Neural cell (in vitro differentiated cells): ENCODE data around the gene ATOH1. TPM values are rescaled to one million over a fixed set of nuclear protein-coding genes. Genes with fewer than 3 reads are reported as not detected.

Source experiments
- H2AFZ ChIP-seq: fragments of 200-600, 300-800 bp; sonication (generic), shearing (Covaris generic); 2 replicates; pipeline ENCODE4 v1.6.0; 2014; ENCODE audit warnings: low read depth, mild to moderate bottlenecking, antibody characterized with exemption, low read length, moderate library complexity
- H3F3A ChIP-seq: fragments of 200-600 bp; shearing (Covaris generic); 2 replicates; pipeline ENCODE4 v1.6.1; 2016; ENCODE audit warnings: mild to moderate bottlenecking, moderate library complexity, mixed read lengths, antibody characterized with exemption, low read length; ENCODE audit not compliant: insufficient read depth, poor library complexity, severe bottlenecking
- H3K27ac ChIP-seq: fragments of 200-600, 300-800 bp; sonication (generic), shearing (Covaris generic); 2 replicates; pipeline ENCODE4 v1.5.1; 2014; ENCODE audit warnings: mild to moderate bottlenecking, low read length, moderate library complexity
- H3K27me3 ChIP-seq: fragments of 300-800, 200-600 bp; sonication (generic), shearing (Covaris generic); 2 replicates; pipeline ENCODE4 v1.6.0; 2014; ENCODE audit warnings: mild to moderate bottlenecking, low read depth, low read length, moderate library complexity; ENCODE audit not compliant: insufficient read depth
- H3K36me3 ChIP-seq: fragments of 300-800, 200-600 bp; sonication (generic), shearing (Covaris generic); 2 replicates; pipeline ENCODE4 v1.5.1; 2014; ENCODE audit warnings: mild to moderate bottlenecking, antibody characterized with exemption, low read length, moderate library complexity; ENCODE audit not compliant: insufficient read depth
- H3K4me2 ChIP-seq: fragments of 300-800, 200-600 bp; sonication (generic), shearing (Covaris generic); 2 replicates; pipeline ENCODE4 v1.6.0; 2014; ENCODE audit warnings: mild to moderate bottlenecking, low read length
- H3K4me3 ChIP-seq: fragments of 300-800, 200-600 bp; sonication (generic), shearing (Covaris generic); 2 replicates; pipeline ENCODE4 v1.5.1; 2014; ENCODE audit warnings: mild to moderate bottlenecking, low read length, moderate library complexity
- H3K79me2 ChIP-seq: fragments of 200-600 bp; shearing (Covaris generic); replicated peaks from 2 replicates; pipeline ENCODE4 v1.6.0; 2014; ENCODE audit warnings: mild to moderate bottlenecking, low read length, moderate library complexity; ENCODE audit not compliant: insufficient read depth
- H3K9ac ChIP-seq: fragments of 300-800, 200-600 bp; sonication (generic), shearing (Covaris generic); 2 replicates; pipeline ENCODE4 v1.6.1; 2016; ENCODE audit warnings: mild to moderate bottlenecking, low read length, mixed read lengths
- H3K9me2 ChIP-seq: fragments of 200-600 bp; shearing (Covaris generic); 2 replicates; pipeline ENCODE4 v1.6.1; 2016; ENCODE audit warnings: mild to moderate bottlenecking, low read length, mixed read lengths; ENCODE audit not compliant: insufficient read depth
- H3K9me3 ChIP-seq: fragments of 200-600, 300-800 bp; sonication (generic), shearing (Covaris generic); 2 replicates; pipeline ENCODE4 v1.6.1; 2016; ENCODE audit warnings: mild to moderate bottlenecking, mixed run types, low read length, moderate library complexity, mixed read lengths
- H4K20me1 ChIP-seq: fragments of 200-600 bp; shearing (Covaris generic); 2 replicates; pipeline ENCODE4 v1.6.1; 2016; ENCODE audit warnings: mild to moderate bottlenecking, mixed run types; ENCODE audit not compliant: insufficient read depth
- CTCF ChIP-seq: fragments of 450-650 bp; IDR thresholded peaks from 2 replicates; pipeline ENCODE4 v1.5.1; 2014; ENCODE audit warnings: antibody characterized with exemption, mild to moderate bottlenecking, moderate library complexity; ENCODE audit not compliant: poor library complexity, severe bottlenecking
- EP300 ChIP-seq: fragments of 450-650 bp; conservative IDR thresholded peaks from 2 replicates; pipeline ENCODE4 v1.6.1; 2014; ENCODE audit warnings: antibody characterized with exemption, mild to moderate bottlenecking, moderate library complexity; ENCODE audit not compliant: poor library complexity, severe bottlenecking
- EZH2 ChIP-seq: fragments of 200-600, 300-800 bp; shearing (Covaris generic), sonication (generic); IDR thresholded peaks from 2 replicates; pipeline ENCODE4 v1.6.1; 2014; ENCODE audit warnings: antibody characterized with exemption, low read length, borderline replicate concordance, mild to moderate bottlenecking; ENCODE audit not compliant: insufficient read depth, poor library complexity, severe bottlenecking
- POLR2AphosphoS5 ChIP-seq: IDR thresholded peaks from 2 replicates; pipeline ENCODE4 v1.6.1; 2012
- RAD21 ChIP-seq: fragments of 450-650 bp; conservative IDR thresholded peaks from 2 replicates; pipeline ENCODE4 v1.6.1; 2014; ENCODE audit warnings: antibody characterized with exemption, mild to moderate bottlenecking, moderate library complexity
- REST ChIP-seq: IDR thresholded peaks from 2 replicates; pipeline ENCODE4 v1.6.1; 2012; ENCODE audit warnings: borderline replicate concordance
- SMC3 ChIP-seq: fragments of 450-650 bp; conservative IDR thresholded peaks from 2 replicates; pipeline ENCODE4 v1.6.1; 2014; ENCODE audit warnings: antibody characterized with exemption, mild to moderate bottlenecking, moderate library complexity; ENCODE audit not compliant: poor library complexity
- TAF1 ChIP-seq: IDR thresholded peaks from 2 replicates; pipeline ENCODE4 v1.6.1; 2012; ENCODE audit warnings: low read depth
- polyA plus RNA-seq: library from polyadenylated mRNA; depleted of rRNA; stranded (reverse); fragments of >200 nt; gene quantifications from 2 replicates; pipeline ENCODE4 v1.2.3, GENCODE V29; 2014

ATOH1 gene
- polyA plus RNA-seq, 1 donor from 2014 or later = 0.22 TPM

GRCh38 chr4:93855926-93856325 is 27.4 kb downstream of the ATOH1 start:
- no peaks in the 10 kb centered on the region for H3K36me3 ChIP-seq
- H3K9me2 ChIP-seq = no peaks in the 10 kb centered on the region
- H3K27me3 ChIP-seq = no peaks in the 10 kb centered on the region
- H3F3A ChIP-seq = no peaks in the 10 kb centered on the region
- no peak overlapping the region for H2AFZ ChIP-seq
- no peaks in the 10 kb centered on the region for H3K9me3 ChIP-seq
- H3K4me3 ChIP-seq = no peak overlapping the region
- TF ChIP-seq POLR2AphosphoS5 (no peak), SMC3 (no peak), CTCF (no peak), TAF1 (no peak)
- no peak overlapping the region for H3K9ac ChIP-seq
- H3K4me2 ChIP-seq = no peak overlapping the region
- H3K27ac ChIP-seq = no peak overlapping the region
- no peaks in the 10 kb centered on the region for H3K79me2 ChIP-seq
- no peaks in the 10 kb centered on the region for H4K20me1 ChIP-seq

- Histone ChIP-seq H3K27me3 (no peaks in the 10 kb centered on the region), H3K27ac (no peak overlapping the region), H3K9me2 (no peaks in the 10 kb centered on the region), H3F3A (no peaks in the 10 kb centered on the region), H3K79me2 (no peaks in the 10 kb centered on the region), H3K4me2 (no peak overlapping the region), H2AFZ (no peak overlapping the region), H4K20me1 (no peaks in the 10 kb centered on the region), H3K4me3 (no peak overlapping the region), H3K9ac (no peak overlapping the region), H3K36me3 (no peaks in the 10 kb centered on the region), H3K9me3 (no peaks in the 10 kb centered on the region)
- TF ChIP-seq SMC3 (no peak), EP300 (no peak), REST (no peak), EZH2 (no peak)
Measured at GRCh38 chr4:93865650-93866049, 37.1 kb downstream of the ATOH1 start.

- Histone ChIP-seq H3K4me2 (no peak overlapping the region), H3K27ac (no peak overlapping the region), H3F3A (no peaks in the 10 kb centered on the region), H3K36me3 (no peaks in the 10 kb centered on the region), H2AFZ (no peak overlapping the region), H3K27me3 (no peaks in the 10 kb centered on the region), H3K79me2 (no peaks in the 10 kb centered on the region), H3K4me3 (no peak overlapping the region), H3K9me3 (no peaks in the 10 kb centered on the region), H3K9me2 (no peaks in the 10 kb centered on the region), H3K9ac (no peak overlapping the region), H4K20me1 (no peaks in the 10 kb centered on the region)
- TF ChIP-seq TAF1 (no peak), CTCF (no peak), RAD21 (no peak), SMC3 (no peak), REST (no peak)
Measured at GRCh38 chr4:93867416-93868001, 39.0 kb downstream of the ATOH1 start.
